SU-DHL-6 (cell line): ENCODE measurements around the gene TADA2A.

ENCODE experiments used
- H2AFZ ChIP-seq: fragments of 200-600 bp; sonication (generic); 2 replicates; pipeline ENCODE4 v1.6.1; 2014; ENCODE audit warnings: low read depth, mild to moderate bottlenecking, moderate library complexity, mixed read lengths, antibody characterized with exemption, low read length; ENCODE audit not compliant: severe bottlenecking
- H3F3A ChIP-seq: fragments of 200-600 bp; shearing (Covaris generic); 2 replicates; pipeline ENCODE4 v1.6.0; 2016; ENCODE audit warnings: antibody characterized with exemption, mild to moderate bottlenecking; ENCODE audit not compliant: insufficient read depth
- H3K27ac ChIP-seq: fragments of 200-600 bp; sonication (generic); 2 replicates; pipeline ENCODE4 v1.5.1; 2016; ENCODE audit warnings: low read depth, mild to moderate bottlenecking, low read length, moderate library complexity, mixed read lengths
- H3K27me3 ChIP-seq: fragments of 200-600 bp; sonication (generic), shearing (Covaris generic); 2 replicates; pipeline ENCODE4 v1.6.0; 2014; ENCODE audit warnings: mild to moderate bottlenecking, low read length
- H3K36me3 ChIP-seq: fragments of 200-600 bp; sonication (generic); 2 replicates; pipeline ENCODE4 v1.6.1; 2014; ENCODE audit warnings: mild to moderate bottlenecking, low read length, mixed read lengths
- H3K4me2 ChIP-seq: fragments of 300-600, 200-600 bp; shearing (Covaris generic), sonication (generic); 2 replicates; pipeline ENCODE4 v1.6.0; 2014; ENCODE audit warnings: low read length, low read depth, mild to moderate bottlenecking; ENCODE audit not compliant: poor library complexity, severe bottlenecking
- H3K4me3 ChIP-seq: fragments of 200-600 bp; sonication (generic); 2 replicates; pipeline ENCODE4 v1.5.1; 2014; ENCODE audit warnings: antibody characterized with exemption, low read length, mild to moderate bottlenecking, mixed read lengths; ENCODE audit not compliant: insufficient read depth, poor library complexity, severe bottlenecking
- H3K79me2 ChIP-seq: fragments of 200-600 bp; sonication (generic); 2 replicates; pipeline ENCODE4 v1.6.1; 2014; ENCODE audit warnings: mild to moderate bottlenecking, low read length, moderate library complexity; ENCODE audit not compliant: insufficient read depth
- H3K9ac ChIP-seq: fragments of 200-600 bp; sonication (generic); 2 replicates; pipeline ENCODE4 v1.7.0; 2014; ENCODE audit warnings: mild to moderate bottlenecking, low read length
- H3K9me2 ChIP-seq: fragments of 200-600 bp; sonication (generic); replicated peaks from 2 replicates; pipeline ENCODE4 v1.6.1; 2014; ENCODE audit warnings: low read length; ENCODE audit not compliant: insufficient read depth
- H3K9me3 ChIP-seq: fragments of 200-600 bp; sonication (generic); 2 replicates; pipeline ENCODE4 v1.6.1; 2014; ENCODE audit warnings: low read length, mixed read lengths; ENCODE audit not compliant: insufficient read depth
- H4K20me1 ChIP-seq: fragments of 200-600 bp; sonication (generic); 2 replicates; pipeline ENCODE4 v1.6.1; 2014; ENCODE audit warnings: low read depth, mild to moderate bottlenecking, antibody characterized with exemption, low read length, moderate library complexity, mixed read lengths
- EZH2phosphoT487 ChIP-seq: fragments of 200-600 bp; sonication (generic), shearing (Covaris generic); conservative IDR thresholded peaks from 2 replicates; pipeline ENCODE4 v1.6.1; 2018; ENCODE audit warnings: mild to moderate bottlenecking, antibody characterized with exemption, low read length, moderate library complexity, mixed read lengths
- TF ChIP-seq, protein P1 (sequence below): fragments of 200-600 bp; sonication (generic); IDR thresholded peaks from one replicate; pipeline ENCODE4 v1.5.1; 2017; ENCODE audit warnings: antibody characterized with exemption, mild to moderate bottlenecking, low read length, moderate library complexity; ENCODE audit not compliant: insufficient read depth, poor library complexity, severe bottlenecking

Gene TADA2A

DNA sequence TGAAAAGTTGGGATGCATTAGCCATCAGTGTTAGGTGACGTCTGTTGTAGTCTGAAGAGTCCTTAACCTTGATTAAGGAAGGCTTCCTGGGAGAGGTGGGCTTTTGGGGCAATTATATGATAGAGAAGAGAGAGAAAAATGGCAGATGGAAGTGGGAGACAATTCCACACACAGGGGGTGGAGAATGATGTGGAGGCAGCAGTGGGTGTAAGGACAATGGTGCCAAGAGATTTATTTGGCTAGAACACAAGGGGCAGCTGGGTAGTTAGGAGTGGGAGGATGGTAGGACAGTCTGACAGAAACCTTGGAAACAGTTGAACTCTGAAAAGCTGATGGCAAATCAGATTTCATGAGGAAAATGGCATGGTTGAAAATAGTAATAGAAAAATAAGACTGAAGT lies 72.3 kb downstream of the TADA2A start:
- Histone ChIP-seq H3K27me3 (no peaks in the 10 kb centered on the region), H3K27ac (no peak overlapping the region), H3K4me2 (no peak overlapping the region), H3K9me3 (no peaks in the 10 kb centered on the region), H3K79me2 (no peaks in the 10 kb centered on the region), H2AFZ (no peak overlapping the region), H4K20me1 (no peaks in the 10 kb centered on the region), H3K9me2 (no peaks in the 10 kb centered on the region), H3K36me3 (peaks cover 29% of the 10 kb centered on the region), H3K9ac (no peak overlapping the region), H3K4me3 (no peak overlapping the region), H3F3A (no peaks in the 10 kb centered on the region)
- no peak for TF ChIP-seq EZH2phosphoT487
- TF ChIP-seq, protein P1, sequence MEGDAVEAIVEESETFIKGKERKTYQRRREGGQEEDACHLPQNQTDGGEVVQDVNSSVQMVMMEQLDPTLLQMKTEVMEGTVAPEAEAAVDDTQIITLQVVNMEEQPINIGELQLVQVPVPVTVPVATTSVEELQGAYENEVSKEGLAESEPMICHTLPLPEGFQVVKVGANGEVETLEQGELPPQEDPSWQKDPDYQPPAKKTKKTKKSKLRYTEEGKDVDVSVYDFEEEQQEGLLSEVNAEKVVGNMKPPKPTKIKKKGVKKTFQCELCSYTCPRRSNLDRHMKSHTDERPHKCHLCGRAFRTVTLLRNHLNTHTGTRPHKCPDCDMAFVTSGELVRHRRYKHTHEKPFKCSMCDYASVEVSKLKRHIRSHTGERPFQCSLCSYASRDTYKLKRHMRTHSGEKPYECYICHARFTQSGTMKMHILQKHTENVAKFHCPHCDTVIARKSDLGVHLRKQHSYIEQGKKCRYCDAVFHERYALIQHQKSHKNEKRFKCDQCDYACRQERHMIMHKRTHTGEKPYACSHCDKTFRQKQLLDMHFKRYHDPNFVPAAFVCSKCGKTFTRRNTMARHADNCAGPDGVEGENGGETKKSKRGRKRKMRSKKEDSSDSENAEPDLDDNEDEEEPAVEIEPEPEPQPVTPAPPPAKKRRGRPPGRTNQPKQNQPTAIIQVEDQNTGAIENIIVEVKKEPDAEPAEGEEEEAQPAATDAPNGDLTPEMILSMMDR = no peak

DNA sequence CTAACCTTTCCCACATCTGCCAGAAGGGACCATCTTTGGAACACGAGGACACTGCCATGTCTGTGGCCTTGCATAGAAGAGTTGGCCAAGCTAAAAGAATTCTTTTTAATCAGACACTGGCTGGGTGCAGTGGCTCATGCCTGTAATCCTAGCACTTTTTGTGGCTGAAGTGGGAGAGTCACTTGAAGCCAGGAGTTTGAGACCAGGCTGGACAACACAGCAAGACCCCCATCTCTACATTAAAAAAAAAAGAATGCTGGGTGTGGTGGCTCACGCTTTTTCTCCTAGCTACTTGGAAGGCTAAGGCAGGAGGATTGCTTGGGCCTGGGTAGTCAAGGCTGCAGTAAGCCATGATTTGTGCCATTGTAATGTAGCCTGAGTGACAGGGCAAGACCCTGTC lies 73.7 kb downstream of the TADA2A start:
- H3K9ac ChIP-seq = no peak overlapping the region
- H3K27me3 ChIP-seq = no peaks in the 10 kb centered on the region
- H3K9me2 ChIP-seq = no peaks in the 10 kb centered on the region
- H3K4me2 ChIP-seq = no peak overlapping the region
- no peaks in the 10 kb centered on the region for H3F3A ChIP-seq
- no peak overlapping the region for H3K27ac ChIP-seq
- TF ChIP-seq, protein P1 = no peak
- no peak for TF ChIP-seq EZH2phosphoT487
- no peaks in the 10 kb centered on the region for H3K9me3 ChIP-seq
- no peak overlapping the region for H2AFZ ChIP-seq
- H4K20me1 ChIP-seq = no peaks in the 10 kb centered on the region
- peaks cover 22% of the 10 kb centered on the region for H3K36me3 ChIP-seq
- no peaks in the 10 kb centered on the region for H3K79me2 ChIP-seq
- no peak overlapping the region for H3K4me3 ChIP-seq

DNA sequence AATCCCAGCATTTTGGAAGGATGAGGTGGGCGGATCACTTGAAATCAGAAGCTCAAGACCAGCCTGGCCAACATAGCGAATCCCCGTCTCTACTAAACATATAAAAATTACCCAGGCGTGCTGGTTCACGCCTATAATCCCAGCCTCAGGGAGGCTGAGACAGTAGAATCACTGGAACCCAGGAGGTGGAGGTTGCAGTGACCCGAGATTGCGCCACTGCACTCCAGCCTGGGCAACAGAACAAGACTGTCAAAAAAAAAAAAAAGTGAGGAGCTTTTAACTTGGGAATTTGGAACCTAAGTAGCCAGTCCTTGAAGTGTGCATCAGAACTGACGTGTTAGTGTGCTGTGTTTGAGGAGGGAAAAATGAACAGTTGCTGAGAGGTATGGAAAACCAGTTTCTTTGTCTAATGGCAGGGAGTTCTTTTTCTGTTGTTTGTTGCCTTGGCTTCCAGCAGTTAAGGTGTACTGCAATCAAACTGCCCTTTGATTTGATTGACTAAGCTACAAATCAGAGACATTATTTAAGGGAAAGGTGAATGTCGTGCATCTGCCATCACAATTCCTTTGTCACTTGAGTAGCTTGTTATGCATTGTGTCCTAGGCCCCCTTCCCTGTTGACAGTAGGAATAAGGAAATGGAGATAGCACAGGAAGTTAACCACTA lies 74.4 kb downstream of the TADA2A start:
- TF ChIP-seq EZH2phosphoT487 = no peak
- TF ChIP-seq, protein P1 = no peak
- Histone ChIP-seq H2AFZ (no peak overlapping the region), H3K4me3 (no peak overlapping the region), H3K79me2 (no peaks in the 10 kb centered on the region), H3K9me2 (no peaks in the 10 kb centered on the region), H3K9me3 (no peaks in the 10 kb centered on the region), H3K27me3 (no peaks in the 10 kb centered on the region), H3K9ac (no peak overlapping the region), H3K36me3 (peaks cover 22% of the 10 kb centered on the region), H3K4me2 (no peak overlapping the region), H4K20me1 (no peaks in the 10 kb centered on the region), H3K27ac (no peak overlapping the region), H3F3A (peaks cover 5% of the 10 kb centered on the region; the same call in 1 of the 2 replicates)
